Caco-2 (cell line): ENCODE measurements around the gene GZMH. TPM values are rescaled to one million over a fixed set of nuclear protein-coding genes. Genes with fewer than 3 reads are reported as not detected.

Experiments used
- BruUV-seq: library from RNA; stranded (reverse); fragments of 400-500 nt; replicated peaks from 2 replicates; lab custom pipeline; 2021; lab: Mats Ljungman, UMichigan
- CTCF ChIA-PET: fragments of 300-600 bp; sonication (Branson Sonifier 250); formaldehyde crosslinking; loops from one replicate; lab custom pipeline; 2022; ENCODE audit warnings: antibody characterized with exemption; lab: Charles Lee
- POLR2A ChIA-PET: fragments of 300-600 bp; sonication (Branson Sonifier 250); formaldehyde crosslinking; loops from one replicate; lab custom pipeline; 2022; ENCODE audit warnings: antibody characterized with exemption; lab: Charles Lee
- DNase-seq, 2 experiments: peaks; one replicate each; pipeline versions ENCODE4 v3.0.0 to v3.0.0-alpha.2; 2020 to 2022
- H3K27me3 ChIP-seq: replicated peaks from 2 replicates; pipeline ENCODE4 v1.6.0; 2011; ENCODE audit warnings: low read length; ENCODE audit not compliant: control insufficient read depth, insufficient read depth
- H3K36me3 ChIP-seq: 2 replicates; pipeline ENCODE4 v1.5.1; 2011; ENCODE audit warnings: low read length; ENCODE audit not compliant: control insufficient read depth, insufficient read depth
- H3K4me1 ChIP-seq: fragments of 250-450 bp; sonication (Bioruptor Pico); 2 replicates; pipeline ENCODE4 v1.5.1; 2020; ENCODE audit warnings: mild to moderate bottlenecking
- H3K4me3 ChIP-seq: 2 replicates; pipeline ENCODE4 v1.5.1; 2011; ENCODE audit warnings: low read depth, mild to moderate bottlenecking, control low read depth, low read length
- H3K9me3 ChIP-seq: fragments of 250-450 bp; sonication (Bioruptor Pico); 2 replicates; pipeline ENCODE4 v1.5.1; 2020; ENCODE audit warnings: mild to moderate bottlenecking, moderate library complexity
- H3K27ac Mint-ChIP-seq: one replicate; pipeline ENCODE4 v1.8.0; 2022; ENCODE audit warnings: mixed read lengths; ENCODE audit not compliant: unreplicated experiment
- H3K27me3 Mint-ChIP-seq: one replicate; pipeline ENCODE4 v1.8.0; 2022; ENCODE audit warnings: mixed read lengths; ENCODE audit not compliant: insufficient read depth, unreplicated experiment
- H3K36me3 Mint-ChIP-seq: one replicate; pipeline ENCODE4 v1.8.0; 2022; ENCODE audit warnings: mild to moderate bottlenecking, mixed read lengths; ENCODE audit not compliant: insufficient read depth, unreplicated experiment
- H3K4me1 Mint-ChIP-seq: one replicate; pipeline ENCODE4 v1.8.0; 2022; ENCODE audit warnings: low read depth, mixed read lengths; ENCODE audit not compliant: unreplicated experiment
- H3K4me3 Mint-ChIP-seq: one replicate; pipeline ENCODE4 v1.8.0; 2022; ENCODE audit warnings: mild to moderate bottlenecking, moderate library complexity, mixed read lengths; ENCODE audit not compliant: unreplicated experiment
- H3K9me3 Mint-ChIP-seq: one replicate; pipeline ENCODE4 v1.8.0; 2022; ENCODE audit warnings: mixed read lengths; ENCODE audit not compliant: unreplicated experiment
- CTCF ChIP-seq, 2 experiments: fragments of 200-600 bp in 1 of 2; IDR thresholded peaks; 1 replicate in 1 of 2; 2 replicates in 1 of 2; pipeline versions ENCODE4 v1.5.1 to v1.8.0; 2011 to 2022; ENCODE audit warnings: antibody characterized with exemption in 1 of 2, control low read depth in 1 of 2, inconsistent platforms in 1 of 2, low read depth in 1 of 2, low read length in 1 of 2, mild to moderate bottlenecking in 1 of 2, moderate library complexity in 1 of 2; ENCODE audit not compliant: insufficient read depth in 1 of 2, severe bottlenecking in 1 of 2, unreplicated experiment in 1 of 2
- intact Hi-C: fragments of 100-400 bp; cut with micrococcal nuclease; formaldehyde crosslinking; loops from one replicate; pipeline ENCODE4 v1.10.0; 2022; ENCODE audit not compliant: unreplicated experiment
- total RNA-seq: library from RNA; stranded (reverse); gene quantifications from 2 replicates; pipeline ENCODE4 v1.2.3, GENCODE V29; 2022

Gene GZMH
- total RNA-seq, 1 experiment from 2014 or later, result not detected

GRCh38 chr14:24605435-24606190 is 3.9 kb downstream of the GZMH start:
- Mint-ChIP-seq H3K4me3 (no peak overlapping the region), H3K27me3 (no peaks in the 10 kb centered on the region), H3K4me1 (no peaks in the 10 kb centered on the region), H3K9me3 (no peaks in the 10 kb centered on the region), H3K36me3 (no peaks in the 10 kb centered on the region), H3K27ac (no peak overlapping the region)
- H3K4me3 ChIP-seq, result no peak overlapping the region
- H3K36me3 ChIP-seq, result no peaks in the 10 kb centered on the region
- ChIA-PET CTCF (interaction anchor here (0.6 kb wide), 1 partner anchor 55 kb away, joined by 3 read pairs; no protein-coding TSS in a partner anchor), POLR2A (no interaction called here)
- H3K4me1 ChIP-seq, result no peaks in the 10 kb centered on the region
- peak in 1 of 2 experiments; percentile 58 for DNase-seq
- TF ChIP-seq CTCF (IDR thresholded peaks at IDR 0.05; ENCODE audit: insufficient read depth in 1 of 2, low read depth in 1 of 2, low read length in 1 of 2, severe bottlenecking in 1 of 2, unreplicated experiment in 1 of 2), result peak; percentile 53 to 79
- BruUV-seq, result no TSS peak
- intact Hi-C loops, result loop anchor here (10.0 kb wide), 1 partner anchor 121 kb away; no protein-coding TSS in a partner anchor
- H3K9me3 ChIP-seq, result no peaks in the 10 kb centered on the region
- H3K27me3 ChIP-seq, result no peaks in the 10 kb centered on the region

GRCh38 chr14:24597403-24597802 is 12.1 kb downstream of the GZMH start:
- H3K4me1 Mint-ChIP-seq, result no peaks in the 10 kb centered on the region
- H3K4me3 Mint-ChIP-seq, result no peak overlapping the region

More at GRCh38 chr14:24597403-24597802, 12.1 kb downstream of the GZMH start:
- DNase-seq, result no peak
- Mint-ChIP-seq H3K36me3 (no peaks in the 10 kb centered on the region), H3K27ac (no peak overlapping the region), H3K9me3 (peaks cover 8% of the 10 kb centered on the region), H3K27me3 (peaks cover 9% of the 10 kb centered on the region)
- TF ChIP-seq CTCF (IDR thresholded peaks at IDR 0.05; ENCODE audit: insufficient read depth in 1 of 2, low read depth in 1 of 2, low read length in 1 of 2, severe bottlenecking in 1 of 2, unreplicated experiment in 1 of 2), result no peak
- no peak overlapping the region for H3K4me3 ChIP-seq
- no peaks in the 10 kb centered on the region for H3K9me3 ChIP-seq
- intact Hi-C loops, result no loop called here
- CTCF ChIA-PET, result no interaction called here
- no peaks in the 10 kb centered on the region for H3K4me1 ChIP-seq
- H3K36me3 ChIP-seq, result no peaks in the 10 kb centered on the region
- POLR2A ChIA-PET, result no interaction called here
- no TSS peak for BruUV-seq
- H3K27me3 ChIP-seq, result no peaks in the 10 kb centered on the region
